HCT116 (cell line): ENCODE measurements around the gene PLD3. TPM values are rescaled to one million over a fixed set of nuclear protein-coding genes. Genes with fewer than 3 reads are reported as not detected.

Experiments
- ATAC-seq: fragments of 200-7000 bp; cut with Tn5 transposase; 2 replicates; pipeline ENCODE4 v1.9.1; 2020; ENCODE audit warnings: mild to moderate bottlenecking, moderate library complexity
- BruUV-seq: library from RNA; stranded (reverse); fragments of 400-500 nt; replicated peaks from 2 replicates; lab custom pipeline; 2021; lab: Mats Ljungman, UMichigan
- CTCF ChIA-PET: fragments of 300-600 bp; sonication (Branson Sonifier 250); formaldehyde crosslinking; loops from one replicate; lab custom pipeline; 2021; ENCODE audit warnings: antibody characterized with exemption; lab: Charles Lee
- POLR2A ChIA-PET: fragments of 300-600, 350-600 bp; sonication (Branson Sonifier 250); formaldehyde crosslinking; loops from one replicate; lab custom pipeline; 2021; ENCODE audit warnings: antibody characterized with exemption; lab: Charles Lee
- RAD21 ChIA-PET, 2 experiments: fragments of 300-600 bp; sonication (Branson Sonifier 250); formaldehyde crosslinking; loops; one replicate each; lab custom pipeline; 2023; ENCODE audit warnings: low total read pairs in 2 of 2; ENCODE audit not compliant: uncharacterized antibody in 2 of 2, unreplicated experiment in 2 of 2, low non-redundant PET in 1 of 2; lab: Charles Lee
- DNase-seq: peaks from one replicate; pipeline ENCODE4 v3.0.0-alpha.2; 2010; ENCODE audit warnings: low read depth, low spot score
- H2AFZ ChIP-seq: fragments of 200-600 bp; shearing (Covaris generic), sonication (generic); 2 replicates; pipeline ENCODE4 v1.6.1; 2017; ENCODE audit warnings: low read depth, mixed run types, mixed read lengths, antibody characterized with exemption, low read length; ENCODE audit not compliant: poor library complexity, severe bottlenecking
- H3K27ac ChIP-seq: 2 replicates; pipeline ENCODE4 v1.5.1; 2012; ENCODE audit warnings: low read depth, low read length
- H3K27me3 ChIP-seq: fragments of 200-600 bp; sonication (generic); 2 replicates; pipeline ENCODE4 v1.6.1; 2016; ENCODE audit warnings: mixed run types, low read length, mixed read lengths; ENCODE audit not compliant: insufficient read depth
- H3K36me3 ChIP-seq, 2 experiments: fragments of 200-500 bp in 1 of 2; fragments of 200-600 bp in 1 of 2; sonication (Bioruptor generic) in 1 of 2; sonication (generic) in 1 of 2; 2 replicates each; pipeline versions ENCODE4 v1.5.1 to v1.6.1; 2014 to 2016; ENCODE audit warnings: low read length in 2 of 2, inconsistent platforms in 1 of 2, mixed read lengths in 1 of 2, mixed run types in 1 of 2; ENCODE audit not compliant: insufficient read depth in 2 of 2, control insufficient read depth in 1 of 2
- H3K4me1 ChIP-seq, 2 experiments: fragments of 200-600 bp in 1 of 2; sonication (generic) in 1 of 2; 2 replicates each; pipeline versions ENCODE4 v1.5.1 to v1.6.1; 2012 to 2017; ENCODE audit warnings: low read length in 2 of 2, inconsistent platforms in 1 of 2, mild to moderate bottlenecking in 1 of 2, mixed read lengths in 1 of 2, mixed run types in 1 of 2, moderate library complexity in 1 of 2; ENCODE audit not compliant: insufficient read depth in 2 of 2, control insufficient read depth in 1 of 2
- H3K4me2 ChIP-seq: fragments of 200-600 bp; sonication (generic); 2 replicates; pipeline ENCODE4 v1.6.1; 2017; ENCODE audit warnings: mixed run types, low read length, mixed read lengths
- H3K4me3 ChIP-seq, 2 experiments: fragments of 200-600 bp in 1 of 2; sonication (generic) in 1 of 2; replicated peaks in 1 of 2; 2 replicates each; pipeline ENCODE4 v1.5.1; 2011 to 2016; ENCODE audit warnings: low read length in 2 of 2, control low read depth in 1 of 2, low read depth in 1 of 2, mild to moderate bottlenecking in 1 of 2, mixed read lengths in 1 of 2, mixed run types in 1 of 2
- H3K79me2 ChIP-seq: fragments of 200-600 bp; sonication (generic); 2 replicates; pipeline ENCODE4 v1.6.1; 2017; ENCODE audit warnings: mild to moderate bottlenecking, mixed run types, low read length, moderate library complexity, mixed read lengths; ENCODE audit not compliant: insufficient read depth
- H3K9ac ChIP-seq: fragments of 200-600 bp; sonication (generic); 2 replicates; pipeline ENCODE4 v1.6.1; 2016; ENCODE audit warnings: low read length, mixed read lengths
- H3K9me2 ChIP-seq: fragments of 200-600 bp; sonication (generic), shearing (Covaris generic); 2 replicates; pipeline ENCODE4 v1.6.1; 2017; ENCODE audit warnings: mixed run types, mild to moderate bottlenecking, moderate library complexity; ENCODE audit not compliant: insufficient read depth
- H3K9me3 ChIP-seq, 2 experiments: fragments of 200-500 bp in 1 of 2; fragments of 200-600 bp in 1 of 2; sonication (Bioruptor generic) in 1 of 2; sonication (generic) in 1 of 2; 2 replicates each; pipeline ENCODE4 v1.6.1; 2014 to 2017; ENCODE audit warnings: low read length in 2 of 2, mixed read lengths in 2 of 2, inconsistent platforms in 1 of 2, low read depth in 1 of 2, mild to moderate bottlenecking in 1 of 2, mixed run types in 1 of 2, moderate library complexity in 1 of 2; ENCODE audit not compliant: control insufficient read depth in 1 of 2, insufficient read depth in 1 of 2
- H4K20me1 ChIP-seq: fragments of 200-600 bp; sonication (generic), shearing (Covaris generic); 2 replicates; pipeline ENCODE4 v1.6.1; 2017; ENCODE audit warnings: mixed run types, mild to moderate bottlenecking, moderate library complexity; ENCODE audit not compliant: insufficient read depth
- ATF3 ChIP-seq: IDR thresholded peaks from 2 replicates; pipeline ENCODE4 v1.6.1; 2012
- CBX3 ChIP-seq: IDR thresholded peaks from 2 replicates; pipeline ENCODE4 v1.6.1; 2012; ENCODE audit warnings: low read depth
- CEBPB ChIP-seq: IDR thresholded peaks from 2 replicates; pipeline ENCODE4 v1.6.1; 2012; ENCODE audit warnings: low read depth
- CTCF ChIP-seq, 3 experiments: fragments of 200-600 bp in 1 of 3; sonication (generic) in 1 of 3; IDR thresholded peaks in 2 of 3; conservative IDR thresholded peaks in 1 of 3; 2 replicates each; pipeline ENCODE4 v1.5.1; 2012 to 2017; ENCODE audit warnings: low read depth in 2 of 3, low read length in 2 of 3, antibody characterized with exemption in 1 of 3, borderline replicate concordance in 1 of 3, control low read depth in 1 of 3, mild to moderate bottlenecking in 1 of 3, mixed read lengths in 1 of 3, mixed run types in 1 of 3, moderate library complexity in 1 of 3; ENCODE audit not compliant: insufficient read depth in 1 of 3
- EGR1 ChIP-seq: IDR thresholded peaks from 2 replicates; pipeline ENCODE4 v1.6.1; 2012; ENCODE audit warnings: low read depth
- ELF1 ChIP-seq: IDR thresholded peaks from 2 replicates; pipeline ENCODE4 v1.6.1; 2012; ENCODE audit warnings: low read depth, borderline replicate concordance
- EZH2 ChIP-seq: fragments of 200-600 bp; sonication (generic); IDR thresholded peaks from 2 replicates; pipeline ENCODE4 v1.6.1; 2017; ENCODE audit warnings: antibody characterized with exemption, mixed run types
- EZH2phosphoT487 ChIP-seq: fragments of 200-600 bp; IDR thresholded peaks from 2 replicates; pipeline ENCODE4 v1.6.1; 2018; ENCODE audit warnings: antibody characterized with exemption, borderline replicate concordance
- FOSL1 ChIP-seq: IDR thresholded peaks from 2 replicates; pipeline ENCODE4 v1.6.1; 2012; ENCODE audit warnings: low read depth
- MAX ChIP-seq: IDR thresholded peaks from 2 replicates; pipeline ENCODE4 v1.6.1; 2012
- POLR2A ChIP-seq: IDR thresholded peaks from 2 replicates; pipeline ENCODE4 v1.7.0; 2011; ENCODE audit warnings: borderline replicate concordance; ENCODE audit not compliant: insufficient read depth, insufficient read length; ENCODE audit errors: extremely low read depth
- POLR2AphosphoS5 ChIP-seq: IDR thresholded peaks from 2 replicates; pipeline ENCODE4 v1.6.1; 2011; ENCODE audit warnings: mild to moderate bottlenecking, low read depth, low read length, moderate library complexity
- RAD21 ChIP-seq: IDR thresholded peaks from 2 replicates; pipeline ENCODE4 v1.6.1; 2012; ENCODE audit warnings: low read depth, mild to moderate bottlenecking
- SIN3A ChIP-seq: IDR thresholded peaks from 2 replicates; pipeline ENCODE4 v1.6.1; 2012; ENCODE audit warnings: low read depth
- TCF7L2 ChIP-seq: IDR thresholded peaks from 2 replicates; pipeline ENCODE4 v1.7.0; 2011; ENCODE audit warnings: borderline replicate concordance, inconsistent platforms; ENCODE audit not compliant: insufficient read depth, insufficient read length; ENCODE audit errors: extremely low read depth
- YY1 ChIP-seq: IDR thresholded peaks from 2 replicates; pipeline ENCODE4 v1.6.1; 2011; ENCODE audit warnings: low read length, low read depth, moderate library complexity, mild to moderate bottlenecking; ENCODE audit not compliant: insufficient replicate concordance; ENCODE audit errors: extremely low read depth
- ZBTB33 ChIP-seq: IDR thresholded peaks from 2 replicates; pipeline ENCODE4 v1.6.1; 2011; ENCODE audit warnings: mild to moderate bottlenecking, low read length, moderate library complexity; ENCODE audit not compliant: insufficient replicate concordance; ENCODE audit errors: extremely low read depth
- ZFX ChIP-seq: fragments of 450-650 bp; IDR thresholded peaks from 2 replicates; pipeline ENCODE4 v1.6.1; 2017
- ZNF274 ChIP-seq: fragments of 200-500 bp; sonication (Bioruptor generic); IDR thresholded peaks from 2 replicates; pipeline ENCODE4 v1.6.1; 2014; ENCODE audit warnings: mild to moderate bottlenecking, low read depth, low read length, inconsistent platforms
- intact Hi-C: fragments of 100-400 bp; cut with micrococcal nuclease; formaldehyde crosslinking; loops from 2 replicates; pipeline ENCODE4 v1.10.0; 2022
- total RNA-seq: library from RNA; stranded (reverse); gene quantifications from one replicate; pipeline ENCODE4 v1.2.1, GENCODE V29; 2021; ENCODE audit not compliant: unreplicated experiment

PLD3 gene
- total RNA-seq, 1 experiment from 2014 or later: 123 TPM

- Histone ChIP-seq H3K9me2 (no peaks in the 10 kb centered on the region), H3K9ac (peak overlapping the region; percentile 90), H3K27me3 (no peaks in the 10 kb centered on the region), H2AFZ (no peak overlapping the region), H3K27ac (peak overlapping the region; percentile 99), H3K79me2 (peaks cover 35% of the 10 kb centered on the region), H3K4me2 (peak overlapping the region; percentile 96), H4K20me1 (no peaks in the 10 kb centered on the region), H3K36me3 (peaks cover 5 to 13% of the 10 kb centered on the region in 2 experiments; a peak in 2 of 4 replicates), H3K4me1 (peaks cover 43 to 85% of the 10 kb centered on the region in 2 experiments), H3K4me3 (peak overlapping the region; percentile 53 to 60), H3K9me3 (no peaks in the 10 kb centered on the region)
- ATAC-seq: no peak
- CTCF ChIA-PET: interaction anchor here (0.7 to 2.1 kb wide), 19 partner anchors 8 to 226 kb away, joined by 3 to 21 read pairs (median 5); partner anchors contain the start of gene BLVRB
- no TSS peak for BruUV-seq
- no peak for DNase-seq
- intact Hi-C loops: loop anchor here (5.0 kb wide), 1 partner anchor 182 kb away; the partner anchor contains the start of gene LTBP4
- POLR2A ChIA-PET: interaction anchor here (0.7 to 2.4 kb wide), 10 partner anchors 10 to 996 kb away, joined by 3 to 14 read pairs (median 4); partner anchors contain the start of genes BLVRB, LTBP4 and SERTAD3
- RAD21 ChIA-PET: interaction anchor here (0.6 to 1.4 kb wide), 5 partner anchors 10 to 110 kb away, joined by 3 to 5 read pairs (median 3); no protein-coding TSS in a partner anchor
- TF ChIP-seq CEBPB: no peak
- TF ChIP-seq CBX3: no peak
- TF ChIP-seq MAX: no peak
- no peak for TF ChIP-seq POLR2AphosphoS5
- no peak for TF ChIP-seq POLR2A
- no peak for TF ChIP-seq ATF3
- TF ChIP-seq YY1: no peak
- TF ChIP-seq ZNF274: no peak
- no peak for TF ChIP-seq RAD21
- TF ChIP-seq ZFX: no peak
- TF ChIP-seq EGR1: no peak
- TF ChIP-seq EZH2: no peak
- TF ChIP-seq CTCF (IDR thresholded peaks at IDR 0.05 in 2 of 3, conservative IDR thresholded peaks at IDR 0.05 in 1 of 3; ENCODE audit: borderline replicate concordance in 1 of 3, insufficient read depth in 1 of 3, low read depth in 2 of 3, low read length in 2 of 3): no peak
- no peak for TF ChIP-seq FOSL1
- TF ChIP-seq ELF1: no peak
- no peak for TF ChIP-seq EZH2phosphoT487
- TF ChIP-seq SIN3A: no peak
- no peak for TF ChIP-seq TCF7L2
- no peak for TF ChIP-seq ZBTB33
- TF ChIP-seq, all 23 proteins: peak for 0
Observed at GRCh38 chr19:40420451-40420765, 71.9 kb downstream of the PLD3 start.
